Astrocyte (in vitro differentiated cells and primary cell): ENCODE results near the gene MRTFA. TPM values are rescaled to one million over a fixed set of nuclear protein-coding genes. Genes with fewer than 3 reads are reported as not detected.

Experiments
- DNase-seq: peaks from one replicate; pipeline ENCODE4 v3.0.0-alpha.2; 2010; ENCODE audit warnings: low read depth
- FAIRE-seq: peaks from 2 replicates; lab custom pipeline; 2011; peaks lifted over from hg19 to GRCh38; lab: Jason Lieb, UNC
- H2AFZ ChIP-seq: 2 replicates; pipeline ENCODE4 v1.6.0; 2012; ENCODE audit warnings: low read depth, low read length, inconsistent platforms
- H3K27ac ChIP-seq: 2 replicates; pipeline ENCODE4 v1.5.1; 2011; ENCODE audit warnings: low read depth, low read length, inconsistent platforms
- H3K27me3 ChIP-seq: 2 replicates; pipeline ENCODE4 v1.6.0; 2011; ENCODE audit warnings: low read length, inconsistent platforms; ENCODE audit not compliant: insufficient read depth
- H3K36me3 ChIP-seq: 2 replicates; pipeline ENCODE4 v1.5.1; 2011; ENCODE audit warnings: low read length, inconsistent platforms; ENCODE audit not compliant: insufficient read depth
- H3K4me1 ChIP-seq: 2 replicates; pipeline ENCODE4 v1.5.1; 2011; ENCODE audit warnings: low read length, inconsistent platforms; ENCODE audit not compliant: insufficient read depth
- H3K4me2 ChIP-seq: 2 replicates; pipeline ENCODE4 v1.6.0; 2012; ENCODE audit warnings: low read length, inconsistent platforms
- H3K4me3 ChIP-seq: 2 replicates; pipeline ENCODE4 v1.5.1; 2011; ENCODE audit warnings: low read depth, mild to moderate bottlenecking, low read length, inconsistent platforms; ENCODE audit not compliant: insufficient read depth
- H3K79me2 ChIP-seq: 2 replicates; pipeline ENCODE4 v1.6.0; 2012; ENCODE audit warnings: mild to moderate bottlenecking, low read length, inconsistent platforms; ENCODE audit not compliant: insufficient read depth
- H3K9ac ChIP-seq: 2 replicates; pipeline ENCODE4 v1.6.0; 2012; ENCODE audit warnings: mild to moderate bottlenecking, low read length, inconsistent platforms
- H3K9me3 ChIP-seq: 2 replicates; pipeline ENCODE4 v1.5.1; 2012; ENCODE audit warnings: low read depth, mild to moderate bottlenecking, low read length, inconsistent platforms; ENCODE audit not compliant: insufficient read depth
- H4K20me1 ChIP-seq: 2 replicates; pipeline ENCODE4 v1.6.0; 2012; ENCODE audit warnings: low read length, inconsistent platforms; ENCODE audit not compliant: insufficient read depth
- H3K27ac Mint-ChIP-seq: one replicate; pipeline ENCODE4 v1.8.0; 2021; ENCODE audit warnings: mild to moderate bottlenecking, mixed read lengths; ENCODE audit not compliant: unreplicated experiment
- H3K27me3 Mint-ChIP-seq: one replicate; pipeline ENCODE4 v1.8.0; 2021; ENCODE audit warnings: low read depth, mixed read lengths; ENCODE audit not compliant: unreplicated experiment
- H3K36me3 Mint-ChIP-seq: one replicate; pipeline ENCODE4 v1.8.0; 2021; ENCODE audit warnings: low read depth, mixed read lengths; ENCODE audit not compliant: unreplicated experiment
- H3K4me1 Mint-ChIP-seq: one replicate; pipeline ENCODE4 v1.8.0; 2021; ENCODE audit warnings: low read depth, mixed read lengths; ENCODE audit not compliant: unreplicated experiment
- H3K4me3 Mint-ChIP-seq: one replicate; pipeline ENCODE4 v1.8.0; 2021; ENCODE audit warnings: mild to moderate bottlenecking, moderate library complexity, mixed read lengths; ENCODE audit not compliant: unreplicated experiment
- H3K9me3 Mint-ChIP-seq: one replicate; pipeline ENCODE4 v1.8.0; 2021; ENCODE audit warnings: mild to moderate bottlenecking, mixed read lengths; ENCODE audit not compliant: unreplicated experiment
- EZH2 ChIP-seq: IDR thresholded peaks from 2 replicates; pipeline ENCODE4 v1.6.1; 2012; ENCODE audit warnings: mild to moderate bottlenecking, low read length, inconsistent platforms; ENCODE audit not compliant: insufficient read depth
- total RNA-seq: library from RNA; stranded (reverse); gene quantifications from 2 replicates; pipeline ENCODE4 v1.2.1, GENCODE V29; 2021
- TF ChIP-seq, protein P1 (sequence below): IDR thresholded peaks from 2 replicates; pipeline ENCODE4 v1.5.1; 2011; ENCODE audit warnings: low read depth, mild to moderate bottlenecking, inconsistent platforms, low read length, moderate library complexity; ENCODE audit not compliant: insufficient read depth

MRTFA gene
- total RNA-seq, 1 donor from 2014 or later = 74.3 TPM

- no peaks in the 10 kb centered on the region for H3K27me3 ChIP-seq
- peak overlapping the region; percentile 47 for H3K27ac Mint-ChIP-seq
- no peaks in the 10 kb centered on the region for H3K9me3 ChIP-seq
- H3K4me1 ChIP-seq = peaks cover 4% of the 10 kb centered on the region
- no peak for DNase-seq
- H3K4me3 Mint-ChIP-seq = no peak overlapping the region
- H3K27ac ChIP-seq = no peak overlapping the region
- no peak overlapping the region for H3K9ac ChIP-seq
- H3K36me3 ChIP-seq = peaks cover 16% of the 10 kb centered on the region
- no peak overlapping the region for H3K4me2 ChIP-seq
- peaks cover 4% of the 10 kb centered on the region for H3K79me2 ChIP-seq
- peaks cover 2% of the 10 kb centered on the region for H3K4me1 Mint-ChIP-seq
- TF ChIP-seq, protein P1, sequence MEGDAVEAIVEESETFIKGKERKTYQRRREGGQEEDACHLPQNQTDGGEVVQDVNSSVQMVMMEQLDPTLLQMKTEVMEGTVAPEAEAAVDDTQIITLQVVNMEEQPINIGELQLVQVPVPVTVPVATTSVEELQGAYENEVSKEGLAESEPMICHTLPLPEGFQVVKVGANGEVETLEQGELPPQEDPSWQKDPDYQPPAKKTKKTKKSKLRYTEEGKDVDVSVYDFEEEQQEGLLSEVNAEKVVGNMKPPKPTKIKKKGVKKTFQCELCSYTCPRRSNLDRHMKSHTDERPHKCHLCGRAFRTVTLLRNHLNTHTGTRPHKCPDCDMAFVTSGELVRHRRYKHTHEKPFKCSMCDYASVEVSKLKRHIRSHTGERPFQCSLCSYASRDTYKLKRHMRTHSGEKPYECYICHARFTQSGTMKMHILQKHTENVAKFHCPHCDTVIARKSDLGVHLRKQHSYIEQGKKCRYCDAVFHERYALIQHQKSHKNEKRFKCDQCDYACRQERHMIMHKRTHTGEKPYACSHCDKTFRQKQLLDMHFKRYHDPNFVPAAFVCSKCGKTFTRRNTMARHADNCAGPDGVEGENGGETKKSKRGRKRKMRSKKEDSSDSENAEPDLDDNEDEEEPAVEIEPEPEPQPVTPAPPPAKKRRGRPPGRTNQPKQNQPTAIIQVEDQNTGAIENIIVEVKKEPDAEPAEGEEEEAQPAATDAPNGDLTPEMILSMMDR = no peak
- no peak for TF ChIP-seq EZH2
- H4K20me1 ChIP-seq = peaks cover 84% of the 10 kb centered on the region
- H3K4me3 ChIP-seq = no peak overlapping the region
- H3K27me3 Mint-ChIP-seq = no peaks in the 10 kb centered on the region
- no peaks in the 10 kb centered on the region for H3K9me3 Mint-ChIP-seq
- no peak overlapping the region for H2AFZ ChIP-seq
- no peak for FAIRE-seq
- peaks cover 5% of the 10 kb centered on the region for H3K36me3 Mint-ChIP-seq
Observed at GRCh38 chr22:40411506-40411861, 225.0 kb downstream of the MRTFA start.

- Histone ChIP-seq H3K4me2 (no peak overlapping the region), H2AFZ (no peak overlapping the region), H3K4me1 (peaks cover 4% of the 10 kb centered on the region), H3K9ac (no peak overlapping the region), H3K9me3 (no peaks in the 10 kb centered on the region), H3K27ac (no peak overlapping the region), H3K4me3 (no peak overlapping the region), H3K27me3 (no peaks in the 10 kb centered on the region), H4K20me1 (peaks cover 82% of the 10 kb centered on the region), H3K79me2 (peaks cover 4% of the 10 kb centered on the region), H3K36me3 (peaks cover 16% of the 10 kb centered on the region)
- Mint-ChIP-seq H3K4me3 (no peak overlapping the region), H3K4me1 (peaks cover 2% of the 10 kb centered on the region), H3K27me3 (no peaks in the 10 kb centered on the region), H3K36me3 (peaks cover 5% of the 10 kb centered on the region), H3K9me3 (no peaks in the 10 kb centered on the region), H3K27ac (no peak overlapping the region)
- TF ChIP-seq EZH2 = no peak
- TF ChIP-seq, protein P1 = no peak
- no peak for FAIRE-seq
- DNase-seq = no peak
Observed at GRCh38 chr22:40410731-40411505, 225.6 kb downstream of the MRTFA start.

DNA sequence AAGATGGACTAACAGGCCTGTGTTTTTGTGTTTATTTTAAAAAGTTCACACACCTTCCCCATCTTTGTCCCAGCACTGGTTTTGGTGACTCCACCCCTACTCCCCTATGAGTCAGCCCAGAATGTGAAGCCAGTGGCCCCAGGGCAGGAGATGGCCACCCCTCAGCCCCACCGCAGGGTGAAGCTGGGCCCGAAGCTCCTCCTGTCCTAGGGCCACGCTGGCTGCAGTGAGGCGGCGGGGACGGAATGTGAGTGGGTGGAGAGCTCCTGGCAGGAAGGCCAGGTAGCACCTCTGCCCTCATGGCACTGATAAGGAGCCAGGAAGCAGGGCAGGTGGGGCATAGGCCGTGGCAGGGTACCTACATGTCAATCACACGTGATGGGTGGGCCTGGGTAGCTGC lies 226.2 kb downstream of the MRTFA start:
- FAIRE-seq = no peak
- Histone ChIP-seq H3K9ac (no peak overlapping the region), H4K20me1 (peaks cover 77% of the 10 kb centered on the region), H2AFZ (no peak overlapping the region), H3K27ac (no peak overlapping the region), H3K4me1 (no peaks in the 10 kb centered on the region), H3K4me2 (no peak overlapping the region), H3K36me3 (peaks cover 16% of the 10 kb centered on the region), H3K4me3 (no peak overlapping the region), H3K27me3 (no peaks in the 10 kb centered on the region), H3K9me3 (no peaks in the 10 kb centered on the region), H3K79me2 (peaks cover 4% of the 10 kb centered on the region)
- TF ChIP-seq, protein P1 = no peak
- no peak for TF ChIP-seq EZH2
- Mint-ChIP-seq H3K27me3 (no peaks in the 10 kb centered on the region), H3K4me1 (peaks cover 2% of the 10 kb centered on the region), H3K27ac (peak overlapping the region; percentile 83), H3K4me3 (no peak overlapping the region), H3K36me3 (peaks cover 3% of the 10 kb centered on the region), H3K9me3 (no peaks in the 10 kb centered on the region)
- no peak for DNase-seq
